ENCODE results near the gene TTC3.
"Not testable (repeated sequence)": the region's sequence is repeated elsewhere in the genome, so short reads cannot be mapped to it uniquely, and the experiment has no call there.

Gene TTC3

GRCh38 chr21:37095821-37096220 lies 22.8 kb downstream of the TTC3 start:
- H3K4me3 ChIP-seq (ENCODE audit: low read length), result no peak overlapping the region
- H3K36me3 ChIP-seq (replicated peaks; ENCODE audit: low read depth, low read length), result peaks cover 17% of the 10 kb centered on the region
- no peak overlapping the region for H3K27ac ChIP-seq (ENCODE audit: low read length)
- no peaks in the 10 kb centered on the region for H4K20me1 ChIP-seq (ENCODE audit: insufficient read depth, low read length)
- no peaks in the 10 kb centered on the region for H3K4me1 ChIP-seq (ENCODE audit: low read length)
- H3K9me3 ChIP-seq (ENCODE audit: insufficient read depth, low read length), result no peaks in the 10 kb centered on the region
- 0 out of 2 replicates have a peak, but pooled peaks cover 1% of the 10 kb centered on the region for H3K79me2 ChIP-seq (ENCODE audit: low read length)
- H3K9ac ChIP-seq (ENCODE audit: low read length), result no peak overlapping the region
- TF ChIP-seq CTCF (IDR thresholded peaks at IDR 0.05; ENCODE audit: low read depth, low read length), result no peak
- TF ChIP-seq EZH2phosphoT487 (IDR thresholded peaks at IDR 0.05; ENCODE audit: low read depth), result no peak
- no peaks in the 10 kb centered on the region for H3K27me3 ChIP-seq (ENCODE audit: low read depth, low read length)
- no peak overlapping the region for H3K4me2 ChIP-seq (ENCODE audit: low read length)
- H2AFZ ChIP-seq (ENCODE audit: low read depth, low read length), result no peak overlapping the region

DNA sequence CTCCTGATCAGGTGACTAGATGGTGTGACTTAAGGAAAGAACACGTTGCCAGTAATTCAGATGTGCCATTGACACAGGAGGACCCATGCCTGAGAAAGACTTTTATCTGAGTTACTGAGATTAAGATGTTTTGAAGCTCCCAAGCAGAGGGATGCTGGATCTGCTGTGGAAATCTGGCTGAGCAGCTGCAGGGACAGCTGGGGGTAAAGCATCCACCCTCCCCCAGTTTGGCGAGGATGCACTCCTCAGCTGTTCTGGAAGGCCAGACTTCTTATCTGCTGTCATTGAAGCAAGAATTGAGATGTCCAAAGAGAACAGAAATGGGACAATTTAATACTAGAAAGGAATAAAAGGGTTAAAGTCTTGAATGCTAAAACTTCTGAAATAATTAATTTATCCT lies 25.7 kb downstream of the TTC3 start:
- Histone ChIP-seq H2AFZ (ENCODE audit: low read depth, low read length) (no peak overlapping the region), H3K4me3 (ENCODE audit: low read length) (no peak overlapping the region), H3K79me2 (ENCODE audit: low read length) (no peaks in the 10 kb centered on the region), H3K36me3 (replicated peaks; ENCODE audit: low read depth, low read length) (peaks cover 16% of the 10 kb centered on the region), H3K9me3 (ENCODE audit: insufficient read depth, low read length) (no peaks in the 10 kb centered on the region), H4K20me1 (ENCODE audit: insufficient read depth, low read length) (no peaks in the 10 kb centered on the region), H3K9ac (ENCODE audit: low read length) (no peak overlapping the region), H3K27me3 (ENCODE audit: low read depth, low read length) (no peaks in the 10 kb centered on the region), H3K4me1 (ENCODE audit: low read length) (no peaks in the 10 kb centered on the region), H3K4me2 (ENCODE audit: low read length) (no peak overlapping the region), H3K27ac (ENCODE audit: low read length) (no peak overlapping the region)
- TF ChIP-seq CTCF (IDR thresholded peaks at IDR 0.05; ENCODE audit: low read depth, low read length) (no peak), EZH2phosphoT487 (IDR thresholded peaks at IDR 0.05; ENCODE audit: low read depth) (no peak)

- Histone ChIP-seq H3K27ac (ENCODE audit: low read length) (no peak overlapping the region), H3K79me2 (ENCODE audit: low read length) (no peaks in the 10 kb centered on the region), H3K4me2 (ENCODE audit: low read length) (no peak overlapping the region), H3K27me3 (ENCODE audit: low read depth, low read length) (no peaks in the 10 kb centered on the region), H2AFZ (ENCODE audit: low read depth, low read length) (no peak overlapping the region), H3K4me3 (ENCODE audit: low read length) (no peak overlapping the region), H3K9ac (ENCODE audit: low read length) (no peak overlapping the region), H3K4me1 (ENCODE audit: low read length) (no peaks in the 10 kb centered on the region), H3K9me3 (ENCODE audit: insufficient read depth, low read length) (no peaks in the 10 kb centered on the region), H4K20me1 (ENCODE audit: insufficient read depth, low read length) (no peaks in the 10 kb centered on the region), H3K36me3 (replicated peaks; ENCODE audit: low read depth, low read length) (peaks cover 16% of the 10 kb centered on the region)
- TF ChIP-seq EZH2phosphoT487 (IDR thresholded peaks at IDR 0.05; ENCODE audit: low read depth), result no peak
- no peak for TF ChIP-seq CTCF (IDR thresholded peaks at IDR 0.05; ENCODE audit: low read depth, low read length)
Observed at GRCh38 chr21:37100316-37100715, 27.3 kb downstream of the TTC3 start.

DNA sequence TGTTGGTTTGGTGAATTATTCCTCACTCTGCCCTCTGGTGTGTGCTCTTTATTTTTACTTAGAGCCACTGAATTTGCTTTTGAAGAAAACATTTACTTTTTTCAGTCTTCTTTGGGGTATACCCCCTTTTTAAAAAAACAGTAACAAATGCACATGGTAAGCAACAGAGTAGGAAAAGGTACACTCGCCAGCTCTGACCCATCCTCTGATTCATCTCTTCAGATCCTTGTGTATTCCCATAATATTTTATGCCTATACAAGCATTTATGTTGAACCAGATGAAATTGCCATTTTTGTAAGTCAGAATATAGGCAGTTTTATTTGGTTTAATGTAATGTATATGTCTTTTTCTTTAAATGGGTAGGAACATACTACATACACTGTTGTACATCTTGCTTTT lies 28.3 kb downstream of the TTC3 start:
- H3K36me3 ChIP-seq (replicated peaks; ENCODE audit: low read depth, low read length), result peaks cover 15% of the 10 kb centered on the region
- no peaks in the 10 kb centered on the region for H3K27me3 ChIP-seq (ENCODE audit: low read depth, low read length)
- no peak overlapping the region for H3K27ac ChIP-seq (ENCODE audit: low read length)
- H2AFZ ChIP-seq (ENCODE audit: low read depth, low read length), result no peak overlapping the region
- H3K4me3 ChIP-seq (ENCODE audit: low read length), result no peak overlapping the region
- TF ChIP-seq EZH2phosphoT487 (IDR thresholded peaks at IDR 0.05; ENCODE audit: low read depth) (no peak), CTCF (IDR thresholded peaks at IDR 0.05; ENCODE audit: low read depth, low read length) (no peak)
- no peaks in the 10 kb centered on the region for H4K20me1 ChIP-seq (ENCODE audit: insufficient read depth, low read length)
- H3K9me3 ChIP-seq (ENCODE audit: insufficient read depth, low read length), result no peaks in the 10 kb centered on the region
- no peak overlapping the region for H3K4me2 ChIP-seq (ENCODE audit: low read length)
- H3K4me1 ChIP-seq (ENCODE audit: low read length), result no peaks in the 10 kb centered on the region
- H3K9ac ChIP-seq (ENCODE audit: low read length), result no peak overlapping the region
- H3K79me2 ChIP-seq (ENCODE audit: low read length), result no peaks in the 10 kb centered on the region

- H4K20me1 ChIP-seq (ENCODE audit: insufficient read depth, low read length); H3K4me1 ChIP-seq (ENCODE audit: low read length); H3K9ac ChIP-seq (ENCODE audit: low read length); H3K4me3 ChIP-seq (ENCODE audit: low read length); H2AFZ ChIP-seq (ENCODE audit: low read depth, low read length); H3K27ac ChIP-seq (ENCODE audit: low read length); H3K9me3 ChIP-seq (ENCODE audit: insufficient read depth, low read length); H3K79me2 ChIP-seq (ENCODE audit: low read length); H3K27me3 ChIP-seq (ENCODE audit: low read depth, low read length); H3K4me2 ChIP-seq (ENCODE audit: low read length): not testable (repeated sequence)
- peaks cover 11% of the 10 kb centered on the region for H3K36me3 ChIP-seq (replicated peaks; ENCODE audit: low read depth, low read length)
Observed at GRCh38 chr21:37102746-37103145, 29.7 kb downstream of the TTC3 start.
